ENCODE measurements around the gene SNAP23.

DNA sequence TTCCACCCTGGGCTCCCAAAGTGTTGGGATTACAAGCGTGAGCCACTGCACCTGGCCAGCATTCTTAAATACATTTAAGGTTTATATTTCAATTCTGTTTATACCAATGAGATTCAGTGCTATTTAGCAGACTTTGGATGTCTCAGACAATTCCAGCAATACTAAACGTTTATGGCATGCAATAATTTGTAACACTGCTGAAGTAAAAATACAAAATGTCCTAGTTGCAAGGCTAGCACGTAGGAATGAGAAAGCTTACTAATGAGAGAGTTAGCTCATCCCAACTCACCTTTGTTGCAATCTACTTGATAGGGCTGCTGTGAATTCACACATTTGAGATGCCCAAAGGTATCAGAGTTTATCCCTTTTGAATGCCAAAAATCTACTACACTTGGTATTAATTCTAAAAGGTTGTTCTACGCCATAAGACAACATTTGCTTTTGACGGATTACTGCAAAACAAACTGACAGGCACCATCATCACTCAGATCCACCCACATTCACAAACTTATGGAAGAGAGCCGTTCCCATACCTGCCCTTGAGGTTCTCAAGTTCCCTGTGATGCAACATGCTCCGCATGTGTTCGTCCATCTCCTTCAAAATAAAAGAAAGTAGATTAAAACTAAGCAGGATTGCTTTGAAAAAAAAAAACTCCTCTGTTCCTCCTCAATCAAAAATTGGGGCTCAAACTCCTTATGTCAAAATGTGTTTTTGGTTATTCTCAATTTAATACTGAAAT, 29.7 kb upstream of the SNAP23 start:
- TF ChIP-seq EZH2 (IDR thresholded peaks at IDR 0.05) (no peak), POLR2AphosphoS5 (IDR thresholded peaks at IDR 0.05; ENCODE audit: borderline replicate concordance, low read depth, low read length) (no peak)

All from SK-N-MC (cell line).